WI38 (cell line): ENCODE measurements around the gene TRMT11.
"Not testable (repeated sequence)": the region's sequence is repeated elsewhere in the genome, so short reads cannot be mapped to it uniquely, and the experiment has no call there.

Experiments used
- H3K4me3 ChIP-seq: 2 replicates; pipeline ENCODE4 v1.5.1; 2011; ENCODE audit warnings: low read depth, mild to moderate bottlenecking, control low read depth, low read length
- TF ChIP-seq, protein P1 (sequence below): IDR thresholded peaks from 2 replicates; pipeline ENCODE4 v1.5.1; 2012; ENCODE audit warnings: low read depth, mild to moderate bottlenecking, control low read depth, low read length

TRMT11 gene

DNA sequence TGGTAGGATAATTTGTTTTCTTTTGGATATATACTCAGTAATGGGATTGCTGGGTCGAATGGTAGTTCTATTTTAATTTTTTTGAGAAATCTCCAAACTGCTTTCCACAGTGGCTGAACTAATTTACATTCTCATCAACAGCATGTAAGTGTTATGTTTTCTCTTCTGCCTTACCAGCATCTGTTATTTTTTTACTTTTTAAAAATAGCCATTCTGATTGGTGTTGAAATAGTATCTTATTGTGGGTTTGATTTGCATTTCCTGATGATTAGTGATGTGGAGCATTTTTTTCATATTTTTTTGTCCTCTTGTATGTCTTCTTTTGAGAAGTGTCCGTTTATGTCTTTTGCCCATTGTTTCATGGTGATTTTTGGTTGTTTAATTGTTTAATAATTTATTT, 17.8 kb upstream of the TRMT11 start:
- TF ChIP-seq, protein P1, sequence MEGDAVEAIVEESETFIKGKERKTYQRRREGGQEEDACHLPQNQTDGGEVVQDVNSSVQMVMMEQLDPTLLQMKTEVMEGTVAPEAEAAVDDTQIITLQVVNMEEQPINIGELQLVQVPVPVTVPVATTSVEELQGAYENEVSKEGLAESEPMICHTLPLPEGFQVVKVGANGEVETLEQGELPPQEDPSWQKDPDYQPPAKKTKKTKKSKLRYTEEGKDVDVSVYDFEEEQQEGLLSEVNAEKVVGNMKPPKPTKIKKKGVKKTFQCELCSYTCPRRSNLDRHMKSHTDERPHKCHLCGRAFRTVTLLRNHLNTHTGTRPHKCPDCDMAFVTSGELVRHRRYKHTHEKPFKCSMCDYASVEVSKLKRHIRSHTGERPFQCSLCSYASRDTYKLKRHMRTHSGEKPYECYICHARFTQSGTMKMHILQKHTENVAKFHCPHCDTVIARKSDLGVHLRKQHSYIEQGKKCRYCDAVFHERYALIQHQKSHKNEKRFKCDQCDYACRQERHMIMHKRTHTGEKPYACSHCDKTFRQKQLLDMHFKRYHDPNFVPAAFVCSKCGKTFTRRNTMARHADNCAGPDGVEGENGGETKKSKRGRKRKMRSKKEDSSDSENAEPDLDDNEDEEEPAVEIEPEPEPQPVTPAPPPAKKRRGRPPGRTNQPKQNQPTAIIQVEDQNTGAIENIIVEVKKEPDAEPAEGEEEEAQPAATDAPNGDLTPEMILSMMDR = no peak
- H3K4me3 ChIP-seq = no peak overlapping the region

DNA sequence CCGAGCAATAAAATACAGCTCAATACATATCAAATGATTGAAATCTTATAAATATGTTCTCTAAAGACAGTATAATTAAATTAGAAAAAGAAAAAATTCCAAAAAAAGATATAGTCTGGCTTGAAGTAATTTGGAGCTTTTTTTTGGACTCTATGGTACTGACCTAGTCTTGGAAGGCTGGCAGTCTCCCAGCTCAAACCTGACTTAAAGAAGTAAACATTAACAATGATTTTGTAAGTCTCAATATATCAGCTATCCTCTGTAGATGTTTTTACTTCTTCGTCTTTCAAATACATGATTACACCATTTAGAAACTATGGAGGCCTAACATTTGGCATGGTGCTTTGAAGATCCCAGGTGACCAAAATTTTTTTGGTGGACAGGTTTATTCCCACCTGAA, 15.6 kb upstream of the TRMT11 start:
- H3K4me3 ChIP-seq = no peak overlapping the region
- TF ChIP-seq, protein P1 = no peak

GRCh38 chr6:125972478-125972877, 13.9 kb upstream of the TRMT11 start:
- not testable (repeated sequence) for H3K4me3 ChIP-seq

GRCh38 chr6:125974214-125974866, 12.0 kb upstream of the TRMT11 start:
- TF ChIP-seq, protein P1 = no peak
- H3K4me3 ChIP-seq = no peak overlapping the region

GRCh38 chr6:125979101-125979500, 7.2 kb upstream of the TRMT11 start:
- TF ChIP-seq, protein P1 = no peak

GRCh38 chr6:125981571-125982185, 4.7 kb upstream of the TRMT11 start:
- TF ChIP-seq, protein P1 = no peak
- H3K4me3 ChIP-seq = no peak overlapping the region

More at GRCh38 chr6:125979101-125979500, 7.2 kb upstream of the TRMT11 start:
- no peak overlapping the region for H3K4me3 ChIP-seq

GRCh38 chr6:125983246-125983945, 2.9 kb upstream of the TRMT11 start:
- TF ChIP-seq, protein P1 = no peak
- H3K4me3 ChIP-seq = no peak overlapping the region
